Hepatocyte (in vitro differentiated cells): ENCODE measurements around the gene RELA. TPM values are rescaled to one million over a fixed set of nuclear protein-coding genes. Genes with fewer than 3 reads are reported as not detected.

Experiments
- DNase-seq: peaks from one replicate; pipeline ENCODE4 v3.0.0-alpha.2; 2016; ENCODE audit warnings: low spot score
- H2AFZ ChIP-seq: fragments of 200-600 bp; sonication (generic); 2 replicates; pipeline ENCODE4 v1.6.0; 2016; ENCODE audit warnings: antibody characterized with exemption, mild to moderate bottlenecking
- H3K27ac ChIP-seq: fragments of 200-600 bp; sonication (generic); 2 replicates; pipeline ENCODE4 v1.5.1; 2016; ENCODE audit warnings: mild to moderate bottlenecking
- H3K27me3 ChIP-seq: fragments of 200-600 bp; sonication (generic); 2 replicates; pipeline ENCODE4 v1.6.1; 2016
- H3K36me3 ChIP-seq: fragments of 200-600 bp; sonication (generic); replicated peaks from 2 replicates; pipeline ENCODE4 v1.5.1; 2016; ENCODE audit warnings: low read depth; ENCODE audit not compliant: insufficient read depth
- H3K4me1 ChIP-seq: fragments of 200-600 bp; sonication (generic); 2 replicates; pipeline ENCODE4 v1.5.1; 2016; ENCODE audit warnings: mild to moderate bottlenecking, moderate library complexity; ENCODE audit not compliant: insufficient read depth
- H3K4me2 ChIP-seq: fragments of 200-600 bp; sonication (generic); 2 replicates; pipeline ENCODE4 v1.6.0; 2016
- H3K4me3 ChIP-seq: fragments of 200-600 bp; sonication (generic); 2 replicates; pipeline ENCODE4 v1.5.1; 2016; ENCODE audit warnings: mild to moderate bottlenecking
- H3K79me2 ChIP-seq: fragments of 200-600 bp; sonication (generic); 2 replicates; pipeline ENCODE4 v1.6.0; 2017; ENCODE audit warnings: mild to moderate bottlenecking
- H3K9me2 ChIP-seq: fragments of 200-600 bp; sonication (generic); replicated peaks from 2 replicates; pipeline ENCODE4 v1.6.0; 2017; ENCODE audit warnings: mild to moderate bottlenecking; ENCODE audit not compliant: insufficient read depth
- H3K9me3 ChIP-seq: fragments of 200-600 bp; sonication (generic); 2 replicates; pipeline ENCODE4 v1.5.1; 2016; ENCODE audit warnings: low read depth, mild to moderate bottlenecking
- H4K20me1 ChIP-seq: fragments of 200-600 bp; sonication (generic); 2 replicates; pipeline ENCODE4 v1.6.0; 2016; ENCODE audit warnings: mild to moderate bottlenecking; ENCODE audit not compliant: insufficient read depth, poor library complexity, severe bottlenecking
- CTCF ChIP-seq: fragments of 200-600 bp; sonication (generic); IDR thresholded peaks from 2 replicates; pipeline ENCODE4 v1.5.1; 2016; ENCODE audit warnings: antibody characterized with exemption, mild to moderate bottlenecking; ENCODE audit not compliant: poor library complexity
- EZH2 ChIP-seq: fragments of 200-600 bp; sonication (generic); IDR thresholded peaks from 2 replicates; pipeline ENCODE4 v1.6.1; 2016; ENCODE audit warnings: antibody characterized with exemption, mild to moderate bottlenecking, borderline replicate concordance
- EZH2phosphoT487 ChIP-seq: fragments of 200-600 bp; sonication (generic); IDR thresholded peaks from one replicate; pipeline ENCODE4 v1.6.1; 2018; ENCODE audit warnings: antibody characterized with exemption, mild to moderate bottlenecking, low read depth, moderate library complexity; ENCODE audit not compliant: unreplicated experiment, severe bottlenecking
- WGBS: methylation state at CpG from one replicate; pipeline ENCODE4 v1.1.6; 2016; ENCODE audit warnings: low lambda C conversion rate; ENCODE audit errors: missing lambda C conversion rate; 5-methylcytosine and 5-hydroxymethylcytosine counted together
- polyA plus RNA-seq: library from polyadenylated mRNA; unstranded; fragments of >200 nt; fragmentation: Nextera tagmentation; extraction: Ambion mirVana; gene quantifications from 2 replicates; pipeline ENCODE4 v1.2.1, GENCODE V29; 2016
- total RNA-seq: library from RNA; depleted of rRNA; stranded (reverse); fragments of >200 nt; gene quantifications from 2 replicates; pipeline ENCODE4 v1.2.3, GENCODE V29; 2014

RELA gene
- total and polyA plus RNA-seq, 2 experiments from 2014 or later, result 32.7 to 68.7 TPM

- 72% methylated on average over 4 of the region's 4 CpGs for whole genome bisulfite sequencing
- no peak overlapping the region for H3K4me2 ChIP-seq
- H3K9me2 ChIP-seq, result no peaks in the 10 kb centered on the region
- no peak overlapping the region for H2AFZ ChIP-seq
- no peak overlapping the region for H3K4me3 ChIP-seq
- DNase-seq, result no peak
- no peaks in the 10 kb centered on the region for H3K36me3 ChIP-seq
- H3K27me3 ChIP-seq, result no peaks in the 10 kb centered on the region
- no peak overlapping the region for H3K27ac ChIP-seq
- H3K9me3 ChIP-seq, result no peaks in the 10 kb centered on the region
- H3K79me2 ChIP-seq, result no peaks in the 10 kb centered on the region
- no peaks in the 10 kb centered on the region for H4K20me1 ChIP-seq
- H3K4me1 ChIP-seq, result no peaks in the 10 kb centered on the region
- TF ChIP-seq EZH2phosphoT487 (no peak), EZH2 (no peak), CTCF (no peak)
Measured at GRCh38 chr11:65703846-65704245, 41.1 kb upstream of the RELA start.

GRCh38 chr11:65701686-65702085, 39.0 kb upstream of the RELA start:
- Histone ChIP-seq H3K4me3 (no peak overlapping the region), H3K27me3 (no peaks in the 10 kb centered on the region), H2AFZ (no peak overlapping the region), H3K27ac (no peak overlapping the region), H3K36me3 (no peaks in the 10 kb centered on the region), H4K20me1 (no peaks in the 10 kb centered on the region), H3K4me1 (no peaks in the 10 kb centered on the region), H3K9me3 (no peaks in the 10 kb centered on the region), H3K4me2 (no peak overlapping the region), H3K79me2 (no peaks in the 10 kb centered on the region), H3K9me2 (no peaks in the 10 kb centered on the region)
- no peak for TF ChIP-seq EZH2
- DNase-seq, result no peak
- WGBS, result 76% methylated on average over 1 of the region's 1 CpG

- Histone ChIP-seq H3K79me2 (no peaks in the 10 kb centered on the region), H3K27me3 (no peaks in the 10 kb centered on the region), H3K9me3 (no peaks in the 10 kb centered on the region), H3K4me2 (no peak overlapping the region), H3K9me2 (no peaks in the 10 kb centered on the region), H2AFZ (no peak overlapping the region), H3K36me3 (no peaks in the 10 kb centered on the region), H3K4me1 (no peaks in the 10 kb centered on the region), H3K27ac (no peak overlapping the region), H4K20me1 (no peaks in the 10 kb centered on the region), H3K4me3 (no peak overlapping the region)
- TF ChIP-seq CTCF (no peak), EZH2phosphoT487 (no peak), EZH2 (no peak)
- DNase-seq, result no peak
- 89% methylated on average over 3 of the region's 3 CpGs for WGBS
Measured at GRCh38 chr11:65700399-65700798, 37.7 kb upstream of the RELA start.

- no peaks in the 10 kb centered on the region for H3K4me1 ChIP-seq
Measured at GRCh38 chr11:65699306-65699705, 36.6 kb upstream of the RELA start.

More at GRCh38 chr11:65699306-65699705, 36.6 kb upstream of the RELA start:
- no peak for DNase-seq
- no peaks in the 10 kb centered on the region for H3K9me3 ChIP-seq
- H3K27me3 ChIP-seq, result no peaks in the 10 kb centered on the region
- no peak overlapping the region for H2AFZ ChIP-seq
- no peaks in the 10 kb centered on the region for H4K20me1 ChIP-seq
- TF ChIP-seq EZH2 (no peak), EZH2phosphoT487 (no peak), CTCF (no peak)
- H3K27ac ChIP-seq, result no peak overlapping the region
- H3K9me2 ChIP-seq, result no peaks in the 10 kb centered on the region
- no peaks in the 10 kb centered on the region for H3K36me3 ChIP-seq
- no peaks in the 10 kb centered on the region for H3K79me2 ChIP-seq
- no peak overlapping the region for H3K4me3 ChIP-seq
- 73% methylated on average over 7 of the region's 7 CpGs for WGBS
- no peak overlapping the region for H3K4me2 ChIP-seq
